Left kidney (tissue), 2 donors: ENCODE results near the gene COL5A1. TPM values are rescaled to one million over a fixed set of nuclear protein-coding genes. Genes with fewer than 3 reads are reported as not detected.
"Not testable (repeated sequence)": the region's sequence is repeated elsewhere in the genome, so short reads cannot be mapped to it uniquely, and the experiment has no call there.

Experiments
- DNase-seq: peaks from one replicate; pipeline ENCODE4 v3.0.0-alpha.2; 2013
- polyA plus RNA-seq: library from polyadenylated mRNA; unstranded; fragments of 120-200 nt; gene quantifications from one replicate; pipeline ENCODE4 v1.2.1, GENCODE V29; 2013; ENCODE audit not compliant: insufficient read length

COL5A1 gene
- polyA plus RNA-seq, 1 donor: 77.3 TPM

DNA sequence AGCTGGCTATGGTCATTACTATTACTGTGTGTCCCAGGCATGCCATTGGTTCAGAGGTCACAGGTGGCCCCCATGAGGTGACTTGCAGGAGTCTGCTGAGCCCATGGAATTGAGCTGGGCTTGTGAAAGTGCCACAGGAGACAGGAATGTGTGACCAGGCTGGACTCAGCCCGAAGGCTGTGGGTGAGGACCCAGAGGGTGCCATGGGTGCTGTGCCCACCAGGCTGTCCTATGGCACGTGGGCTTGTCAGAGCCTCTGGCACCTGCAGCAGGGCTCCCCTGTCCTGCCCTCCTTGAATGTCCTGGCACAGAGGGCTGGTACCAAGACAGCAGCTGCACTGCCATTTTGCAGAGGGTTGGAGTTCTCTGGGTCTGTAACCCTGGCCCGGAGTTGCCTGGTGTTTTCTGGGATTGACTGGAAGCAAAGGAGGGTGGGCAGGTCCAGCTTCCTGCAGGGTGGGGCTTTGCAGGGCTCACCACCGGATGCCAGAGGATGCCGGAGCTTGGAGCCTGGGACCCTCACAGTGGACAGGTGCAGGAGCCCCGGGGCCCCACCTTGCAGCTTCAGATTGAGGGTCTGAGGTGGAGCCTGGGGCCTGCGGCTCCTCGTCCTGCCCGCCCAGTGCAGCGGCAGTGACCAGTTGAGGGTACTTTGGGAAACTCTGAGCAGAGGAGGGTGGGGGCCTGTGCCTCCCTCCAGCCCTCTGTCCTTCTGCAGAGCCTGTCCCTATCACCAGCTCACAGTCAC lies 14.2 kb downstream of the COL5A1 start:
- DNase-seq: no peak

- no peak for DNase-seq
These were observed 14.9 kb downstream of the COL5A1 start for GRCh38 chr9:134656334-134657006.

DNA sequence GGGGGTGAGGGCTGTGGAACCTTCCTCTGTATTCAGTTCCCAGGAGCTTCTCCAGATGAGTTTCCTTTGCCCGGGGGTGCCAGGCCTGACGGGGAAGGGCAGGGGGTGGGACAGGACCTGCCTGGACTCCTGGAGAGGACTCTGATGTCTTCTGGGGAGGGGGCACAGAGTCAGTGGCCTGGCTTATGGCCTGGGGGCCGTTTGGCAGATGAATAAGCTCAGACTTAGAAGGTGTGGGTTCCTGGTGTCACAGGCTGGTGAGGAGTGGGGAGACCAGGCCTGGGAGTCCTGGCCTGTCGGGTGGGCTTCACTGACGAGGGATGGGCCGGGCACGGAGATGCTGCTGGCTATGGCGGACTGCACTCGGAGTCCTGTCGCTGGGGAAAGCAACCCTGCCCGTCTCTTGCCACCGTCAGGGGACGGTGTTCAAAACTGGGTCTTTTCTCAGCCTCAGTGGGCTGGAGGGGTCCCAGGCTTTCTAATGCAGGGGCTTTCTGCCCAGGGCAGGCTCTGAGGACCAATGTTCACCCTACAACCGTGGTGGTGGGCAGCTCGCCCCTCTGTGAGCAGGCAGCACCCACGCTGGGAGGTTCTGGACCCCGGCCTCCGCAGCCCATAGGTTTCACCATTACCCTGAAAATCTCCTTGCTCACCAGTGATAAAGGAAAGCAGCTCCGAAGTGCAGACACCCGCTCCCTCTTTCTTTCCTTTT lies 16.2 kb downstream of the COL5A1 start:
- DNase-seq: no peak

DNA sequence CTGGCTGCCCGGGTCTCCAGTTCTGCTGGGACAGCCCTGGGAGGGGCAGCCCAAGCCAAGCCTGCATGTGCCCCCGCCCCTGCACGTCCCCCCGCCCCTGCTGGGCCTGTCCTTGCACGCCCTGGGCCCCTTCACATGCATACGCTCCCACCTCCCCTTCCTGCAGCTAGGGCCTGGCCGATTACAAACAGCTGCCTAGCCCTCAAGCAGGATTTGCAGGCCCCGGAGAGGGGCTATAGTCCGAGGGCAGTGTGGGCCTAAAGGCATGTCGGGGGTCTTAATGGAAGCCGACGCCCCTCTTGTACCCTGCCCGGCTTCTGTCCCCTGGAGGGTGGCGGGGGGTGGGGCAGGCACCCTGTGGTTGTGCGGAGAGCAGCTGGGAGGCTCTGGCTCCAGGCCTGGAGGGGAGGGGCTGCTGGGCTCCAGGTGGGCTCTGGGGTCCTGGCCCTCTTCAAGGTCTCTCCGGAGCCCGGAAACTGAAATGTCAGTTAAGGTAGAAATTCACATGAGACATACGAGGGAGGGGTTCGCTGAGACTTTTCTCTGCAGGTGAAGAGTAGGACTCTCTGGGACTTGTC lies 16.9 kb downstream of the COL5A1 start:
- DNase-seq: no peak

DNA sequence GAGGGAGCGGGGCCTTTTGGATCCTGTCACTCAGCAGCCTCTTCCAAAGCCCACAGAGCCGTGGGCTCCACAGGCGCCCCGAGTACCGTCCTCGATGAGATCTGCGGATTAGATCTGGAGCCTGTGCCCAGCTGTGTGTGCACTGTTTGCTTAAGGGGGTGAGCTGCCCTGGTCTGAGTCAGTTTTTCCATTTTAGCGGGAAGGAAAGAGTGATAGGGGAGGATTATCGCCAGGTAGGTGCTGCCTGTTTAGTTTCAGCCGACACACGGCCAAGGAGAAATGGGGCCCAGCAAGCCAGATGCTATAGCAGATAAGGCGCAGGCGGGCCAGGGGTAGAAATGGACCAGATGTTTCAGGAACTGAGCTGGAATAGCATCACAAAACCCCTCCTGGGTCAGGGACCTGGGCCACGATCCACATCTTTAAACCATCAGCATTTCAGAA lies 18.1 kb downstream of the COL5A1 start:
- no peak for DNase-seq

DNA sequence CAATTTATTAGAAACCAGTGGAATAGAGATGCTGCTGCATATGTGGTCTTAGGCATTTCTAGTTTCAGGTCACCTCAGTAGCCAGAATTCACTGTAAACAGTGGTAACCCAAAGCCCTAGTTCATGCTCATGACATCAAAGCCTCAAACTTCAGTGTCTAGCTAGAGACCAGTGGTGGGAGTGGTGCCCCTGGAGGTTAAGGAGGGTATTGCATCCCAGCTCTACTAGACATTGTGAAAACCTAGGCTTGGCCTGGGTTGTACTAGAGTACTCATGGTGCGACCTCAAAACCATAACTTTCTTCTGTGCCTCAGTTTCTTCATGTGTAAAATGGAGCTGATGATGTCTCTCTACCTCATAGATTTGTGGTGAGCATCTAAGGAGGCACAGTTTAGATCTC lies 18.8 kb downstream of the COL5A1 start:
- DNase-seq: no peak

GRCh38 chr9:134661299-134661698 lies 19.7 kb downstream of the COL5A1 start:
- no peak for DNase-seq

GRCh38 chr9:134661791-134662142 lies 20.2 kb downstream of the COL5A1 start:
- DNase-seq: no peak

- DNase-seq: no peak
These were observed 20.7 kb downstream of the COL5A1 start for GRCh38 chr9:134662143-134662876.

DNA sequence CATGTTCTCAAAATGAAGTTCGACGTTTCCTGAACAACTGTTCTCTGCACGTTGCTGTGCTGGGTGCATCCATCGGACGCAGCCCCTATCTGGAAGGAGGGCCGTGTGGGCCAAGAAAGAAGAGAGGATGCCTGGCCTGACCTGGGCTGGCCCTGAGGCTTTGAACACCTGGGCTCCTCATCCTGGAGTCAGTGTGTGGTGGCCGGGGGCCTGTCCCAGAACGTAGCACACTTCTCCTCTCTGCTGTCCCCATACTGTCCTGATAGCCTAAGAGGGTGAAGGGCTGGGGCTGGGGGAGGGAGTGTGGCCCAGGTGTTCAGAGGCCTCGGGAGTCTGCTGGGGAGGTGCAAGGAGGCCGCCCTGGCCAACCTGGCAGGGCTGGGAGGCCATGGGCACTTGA lies 21.5 kb downstream of the COL5A1 start:
- no peak for DNase-seq

GRCh38 chr9:134663753-134664415 lies 22.3 kb downstream of the COL5A1 start:
- no peak for DNase-seq

DNA sequence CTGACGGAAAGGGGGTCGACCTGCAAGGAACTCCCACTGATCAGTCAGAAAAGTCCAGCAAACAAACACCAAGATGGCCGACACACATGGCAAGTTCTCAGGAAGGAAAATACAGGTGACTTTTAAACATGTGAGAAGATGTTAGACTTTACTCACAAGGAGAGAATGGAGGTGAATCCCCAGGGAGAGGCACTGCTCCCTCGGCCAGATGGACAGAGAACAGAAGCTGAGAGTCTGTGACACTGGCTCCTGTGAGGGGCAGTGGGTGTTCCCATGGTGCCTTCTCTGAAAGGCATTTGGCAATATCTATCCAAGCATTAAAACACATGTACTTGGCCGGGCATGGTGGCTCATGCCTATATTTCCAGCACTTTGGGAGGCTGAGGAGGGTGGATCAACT lies 22.8 kb downstream of the COL5A1 start:
- no peak for DNase-seq

- DNase-seq: no peak
These were observed 24.6 kb downstream of the COL5A1 start for GRCh38 chr9:134666208-134666607.

DNA sequence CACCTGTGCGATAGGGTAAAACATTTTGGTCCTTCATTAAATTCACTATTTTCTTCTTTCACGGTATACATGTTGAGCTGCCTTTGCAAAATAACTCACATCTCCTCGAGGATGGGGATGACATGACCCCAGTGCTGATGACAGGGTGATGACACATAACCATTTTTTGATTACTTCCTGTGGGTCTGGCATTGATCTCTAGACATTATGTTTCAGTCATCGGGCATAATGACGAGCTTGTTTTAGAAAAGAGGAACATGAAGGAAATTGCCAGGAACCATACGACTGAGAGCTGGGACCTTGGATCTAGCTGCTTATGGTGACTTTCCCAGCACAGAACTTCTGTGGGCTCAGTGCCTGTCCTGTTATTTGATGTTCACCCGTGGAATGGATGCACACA lies 25.2 kb downstream of the COL5A1 start:
- no peak for DNase-seq

GRCh38 chr9:134668977-134669376 lies 27.4 kb downstream of the COL5A1 start:
- not testable (repeated sequence) for DNase-seq

DNA sequence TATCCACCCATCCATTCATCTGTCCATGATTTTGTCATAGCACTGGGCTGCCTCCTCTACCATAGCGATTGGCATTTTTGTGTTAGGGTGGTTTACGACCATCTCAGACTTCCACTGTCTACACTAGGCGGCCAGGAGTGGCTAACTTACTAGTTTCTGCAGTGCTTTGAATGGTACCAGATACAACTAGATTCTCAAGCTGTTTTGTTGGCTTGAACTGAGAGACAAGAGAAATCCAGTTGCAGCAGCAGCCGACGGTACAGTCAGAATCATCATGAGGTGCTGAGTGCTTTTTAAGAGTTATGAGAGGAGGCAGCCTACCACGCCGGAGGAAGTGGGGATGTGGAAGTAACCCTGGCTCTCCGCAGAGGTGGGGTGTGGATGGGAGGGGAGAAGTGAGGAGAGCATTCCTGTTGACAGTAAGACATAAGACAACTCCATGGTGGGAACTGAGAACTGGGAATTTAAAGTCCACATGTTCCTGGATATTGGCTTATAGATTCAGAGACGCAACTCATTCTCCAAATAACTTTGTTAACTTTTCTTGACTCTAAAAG lies 27.9 kb downstream of the COL5A1 start:
- DNase-seq: no peak

DNA sequence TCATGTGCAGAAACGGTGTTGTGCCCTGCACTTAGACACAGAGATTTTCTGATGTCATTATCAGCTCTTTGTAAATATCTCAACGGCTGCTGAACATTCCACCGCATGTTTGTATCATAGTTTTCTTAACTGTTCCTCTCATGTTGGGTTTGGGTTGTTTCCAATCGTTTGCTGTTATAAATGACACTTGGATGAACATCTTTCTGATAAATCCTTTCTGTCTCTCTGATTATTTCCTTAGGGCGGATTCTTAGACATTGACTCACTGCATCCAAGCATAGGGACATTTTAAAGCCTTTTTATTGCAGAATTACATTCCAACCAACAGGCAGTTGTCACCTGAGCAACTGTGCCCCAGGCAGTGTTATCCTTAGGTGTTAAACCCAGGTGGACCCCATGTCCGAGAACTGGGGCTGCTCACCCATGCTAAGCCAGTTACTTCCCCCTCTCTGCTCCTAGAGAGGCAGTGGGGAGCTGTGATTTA lies 28.5 kb downstream of the COL5A1 start:
- no peak for DNase-seq

GRCh38 chr9:134670851-134671281 lies 29.3 kb downstream of the COL5A1 start:
- no peak for DNase-seq

DNA sequence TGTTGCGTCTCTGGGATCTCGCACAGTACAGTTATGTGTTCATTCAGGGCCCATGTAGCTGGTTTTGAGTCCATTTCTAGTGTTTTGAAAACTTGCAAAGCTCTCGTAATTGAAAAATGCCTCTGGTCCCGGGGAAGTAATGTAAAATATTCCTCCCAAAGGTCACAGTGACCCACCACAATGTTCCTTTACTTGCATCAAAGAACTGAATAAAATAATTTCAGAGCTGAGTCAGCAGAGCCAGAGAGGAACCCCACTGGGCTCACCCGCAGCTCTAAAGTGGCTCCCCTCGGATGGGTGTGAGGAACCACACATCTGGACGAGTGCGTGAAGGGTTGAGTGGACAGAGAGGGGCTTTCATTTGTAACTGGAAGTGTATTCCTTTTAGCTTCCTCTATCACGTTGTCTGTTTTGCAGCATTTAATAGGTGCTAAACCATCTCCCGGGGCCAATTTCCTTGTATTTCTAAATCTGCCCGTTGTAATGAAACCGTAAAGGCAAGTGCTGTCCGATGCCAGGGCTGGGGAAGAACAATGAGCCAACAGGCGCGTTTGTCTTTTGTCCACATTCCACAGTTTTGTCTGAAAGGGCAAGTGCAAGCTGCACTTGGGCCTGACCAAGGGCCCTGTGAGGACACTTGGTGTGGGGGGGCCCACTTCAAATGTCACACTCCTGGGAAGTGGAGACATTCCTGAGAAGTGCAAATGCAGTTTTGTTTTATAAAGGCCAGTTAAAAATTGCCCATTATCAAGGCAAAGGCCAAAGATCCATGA lies 29.9 kb downstream of the COL5A1 start:
- DNase-seq: no peak

- DNase-seq: no peak
These were observed 34.8 kb downstream of the COL5A1 start for GRCh38 chr9:134676361-134676760.
